ENCODE results near the gene DHCR24.

Gene DHCR24

DNA sequence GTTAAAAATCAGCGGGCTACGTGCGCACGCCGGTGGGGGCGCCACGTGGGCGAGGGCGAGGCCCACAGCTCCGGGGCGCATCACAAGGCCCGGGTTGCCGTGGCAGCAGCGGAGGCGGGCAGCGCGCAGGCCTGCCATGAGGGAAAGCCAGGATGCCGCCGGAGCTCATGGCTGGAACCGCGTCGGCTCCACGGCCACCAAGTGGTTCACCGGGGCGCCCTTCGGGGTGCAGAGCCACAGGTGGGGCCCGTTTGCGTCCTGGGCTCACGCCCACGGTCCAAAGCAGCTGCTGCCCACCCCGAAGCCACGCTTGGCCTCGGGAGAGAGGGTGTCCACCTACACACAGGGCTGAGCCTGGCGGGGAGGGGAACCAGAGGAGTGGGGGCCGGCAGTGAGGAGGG lies 81.0 kb downstream of the DHCR24 start:
- H3K4me1 ChIP-seq (ENCODE audit: control insufficient read depth, insufficient read depth, low read length, poor library complexity, severe bottlenecking), result no peaks in the 10 kb centered on the region
- WGBS, 2 experiments (ENCODE audit: insufficient coverage in 2 of 2), result 86 to 94% methylated on average over 28 to 29 of the region's 35 CpGs
- H3K27ac ChIP-seq (ENCODE audit: low read depth, low read length, severe bottlenecking), result no peak overlapping the region
- H3K4me3 ChIP-seq (ENCODE audit: extremely low read depth, insufficient read depth, low read length, poor library complexity, severe bottlenecking), result no peak overlapping the region
- H3K36me3 ChIP-seq (ENCODE audit: control insufficient read depth, insufficient read depth, low read length), result no peaks in the 10 kb centered on the region
- no peaks in the 10 kb centered on the region for H3K9me3 ChIP-seq (ENCODE audit: control insufficient read depth, low read length)

DNA sequence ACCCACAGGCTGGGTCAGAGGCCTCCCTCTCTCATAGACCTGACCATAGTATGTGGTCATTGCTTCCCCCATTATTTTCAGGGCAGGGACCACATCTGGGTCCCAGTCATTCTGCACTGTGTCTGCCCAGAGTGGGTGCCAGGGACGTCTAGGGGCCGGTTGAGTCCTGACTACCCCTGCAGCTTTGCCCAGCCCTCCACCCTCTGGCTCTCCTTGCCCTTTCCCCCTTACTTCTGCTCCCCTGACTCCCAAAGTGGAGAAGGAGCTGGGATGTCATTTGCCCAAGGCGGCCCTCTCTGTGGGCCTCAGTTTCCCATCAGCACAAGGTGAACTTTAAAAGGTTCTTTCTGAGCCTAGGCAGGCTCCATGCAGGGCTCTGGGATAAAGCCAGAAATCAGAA lies 81.5 kb downstream of the DHCR24 start:
- WGBS, 2 experiments (ENCODE audit: insufficient coverage in 2 of 2), result 74 to 93% methylated on average over 3 of the region's 3 CpGs
- Histone ChIP-seq H3K36me3 (ENCODE audit: control insufficient read depth, insufficient read depth, low read length) (no peaks in the 10 kb centered on the region), H3K4me1 (ENCODE audit: control insufficient read depth, insufficient read depth, low read length, poor library complexity, severe bottlenecking) (no peaks in the 10 kb centered on the region), H3K27ac (ENCODE audit: low read depth, low read length, severe bottlenecking) (no peak overlapping the region), H3K4me3 (ENCODE audit: extremely low read depth, insufficient read depth, low read length, poor library complexity, severe bottlenecking) (no peak overlapping the region), H3K9me3 (ENCODE audit: control insufficient read depth, low read length) (no peaks in the 10 kb centered on the region)

DNA sequence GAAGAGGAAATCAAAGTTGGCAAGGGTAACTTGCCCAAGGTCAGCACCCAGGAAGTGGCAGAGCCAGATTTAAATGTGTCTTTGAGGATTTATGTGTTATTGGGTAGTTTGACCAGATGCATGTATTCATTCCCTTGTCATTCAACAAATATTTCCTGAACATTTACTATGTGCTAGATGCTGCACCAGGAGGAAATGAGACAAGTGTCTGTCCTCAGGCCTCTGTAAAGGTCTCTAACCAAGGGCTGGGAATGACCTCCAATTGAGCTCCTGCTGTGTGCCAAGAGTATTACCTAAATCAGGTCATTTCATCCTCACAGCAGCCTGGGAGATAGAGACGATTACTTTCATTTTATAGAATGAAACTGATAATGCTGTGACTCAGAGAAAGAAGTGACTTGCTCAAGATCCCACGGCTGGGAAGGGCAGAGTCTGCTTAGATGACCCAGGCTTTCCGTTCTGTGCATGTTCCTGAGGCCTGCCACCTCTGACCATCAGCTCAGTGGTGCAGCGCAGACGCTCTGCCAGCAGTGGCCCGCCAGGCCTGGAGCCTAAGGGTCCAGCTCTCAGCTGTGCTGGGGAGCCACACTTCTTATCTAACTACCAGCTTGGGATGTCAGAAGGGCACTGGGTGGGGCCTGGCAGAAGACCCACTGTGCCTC lies 82.4 kb downstream of the DHCR24 start:
- no peaks in the 10 kb centered on the region for H3K4me1 ChIP-seq (ENCODE audit: control insufficient read depth, insufficient read depth, low read length, poor library complexity, severe bottlenecking)
- H3K9me3 ChIP-seq (ENCODE audit: control insufficient read depth, low read length), result no peaks in the 10 kb centered on the region
- no peak overlapping the region for H3K27ac ChIP-seq (ENCODE audit: low read depth, low read length, severe bottlenecking)
- no peak overlapping the region for H3K4me3 ChIP-seq (ENCODE audit: extremely low read depth, insufficient read depth, low read length, poor library complexity, severe bottlenecking)
- 86 to 91% methylated on average over 3 to 4 of the region's 6 CpGs for WGBS, 2 experiments (ENCODE audit: insufficient coverage in 2 of 2)
- H3K36me3 ChIP-seq (ENCODE audit: control insufficient read depth, insufficient read depth, low read length), result no peaks in the 10 kb centered on the region

DNA sequence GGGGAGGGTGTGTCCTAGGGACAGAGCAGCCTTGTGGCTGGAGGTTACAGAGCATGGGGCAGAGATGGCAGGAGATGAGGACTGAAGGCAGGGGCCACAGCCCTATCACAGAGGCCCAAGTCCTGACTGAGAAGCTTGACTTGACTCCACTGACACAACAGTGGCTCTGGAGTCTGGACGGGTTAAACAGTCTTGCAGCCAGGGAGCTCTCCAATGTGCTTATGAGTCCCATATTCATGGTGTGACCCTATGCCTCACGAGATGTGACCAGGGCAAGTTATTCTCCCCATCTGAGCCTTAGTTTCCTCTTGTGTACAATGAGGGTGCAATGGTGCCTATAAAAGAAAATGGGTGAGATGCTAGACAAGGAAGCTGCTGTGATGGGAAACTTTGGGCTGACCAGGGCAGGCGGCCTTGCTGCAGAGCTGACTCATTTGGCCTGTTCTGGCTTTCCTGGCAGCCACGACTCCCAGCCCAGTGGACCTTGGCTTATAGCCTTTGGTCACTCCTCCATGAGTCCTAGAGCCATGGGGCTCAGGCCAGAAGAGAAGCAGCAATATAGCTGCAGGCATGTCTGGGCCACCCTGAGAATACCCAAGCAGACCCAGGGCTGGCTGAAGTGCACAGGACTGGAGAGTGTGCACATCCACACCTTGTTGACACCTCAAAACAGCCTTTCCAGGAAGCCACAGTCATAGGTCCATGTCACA lies 83.1 kb downstream of the DHCR24 start:
- H3K27ac ChIP-seq (ENCODE audit: low read depth, low read length, severe bottlenecking), result no peak overlapping the region
- WGBS, 2 experiments (ENCODE audit: insufficient coverage in 2 of 2), result 76 to 81% methylated on average over 2 to 4 of the region's 4 CpGs

DNA sequence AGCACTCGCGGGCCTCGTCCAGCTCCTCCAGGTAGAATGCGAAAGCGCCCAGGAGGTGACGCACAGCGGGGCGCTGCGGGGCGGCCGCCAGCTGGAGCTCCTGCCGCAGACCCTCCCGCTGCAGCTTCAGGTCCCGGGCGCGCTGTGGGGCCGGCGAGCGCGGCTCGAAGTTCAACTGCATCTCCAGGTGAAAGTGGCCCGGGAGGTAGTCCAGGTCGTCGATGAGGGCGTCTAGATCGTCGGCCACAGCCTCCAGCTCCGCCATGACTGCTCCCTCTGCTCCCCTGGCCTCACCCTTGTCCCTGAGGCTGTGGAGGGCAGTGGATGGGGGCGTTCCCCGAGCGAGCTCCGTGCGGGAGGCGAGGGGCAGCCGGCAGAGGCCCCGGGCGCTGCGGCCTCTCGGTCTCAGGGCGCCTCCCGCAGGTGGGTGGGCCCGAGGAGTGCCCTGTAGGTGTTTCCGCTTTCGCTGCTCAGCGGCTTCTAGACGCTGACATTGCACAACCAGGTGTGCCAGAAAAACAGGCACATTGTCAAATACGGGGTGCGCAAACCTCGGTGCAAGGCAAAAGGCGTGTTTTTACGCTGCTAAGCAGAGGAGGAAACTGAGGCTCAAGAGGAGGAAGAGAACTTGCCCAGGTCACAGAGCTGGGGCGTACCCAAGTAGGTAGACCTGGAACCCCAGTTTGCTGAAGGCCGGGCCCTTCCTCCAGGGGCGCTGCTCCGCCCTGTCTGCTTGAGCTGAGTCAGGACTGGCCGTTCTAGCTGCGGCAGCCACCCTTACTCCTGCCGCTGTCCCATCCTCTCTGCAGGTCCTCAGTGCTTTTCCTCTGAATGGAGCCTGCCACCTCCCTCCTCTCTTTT lies 85.9 kb downstream of the DHCR24 start, which contains the start of gene TTC22:
Gene TTC22, minus strand, starts transcription at position 425 of the 861 bp plus-strand sequence. Its CDS starts 160 bp downstream, at position 265.
- no peaks in the 10 kb centered on the region for H3K4me1 ChIP-seq (ENCODE audit: control insufficient read depth, insufficient read depth, low read length, poor library complexity, severe bottlenecking)
- no peaks in the 10 kb centered on the region for H3K9me3 ChIP-seq (ENCODE audit: control insufficient read depth, low read length)
- H3K4me3 ChIP-seq (ENCODE audit: extremely low read depth, insufficient read depth, low read length, poor library complexity, severe bottlenecking), result no peak within 1 kb of the TSS
- WGBS, 2 experiments (ENCODE audit: insufficient coverage in 2 of 2), result 68 to 74% methylated on average over 52 to 58 of the region's 58 CpGs
- H3K27ac ChIP-seq (ENCODE audit: low read depth, low read length, severe bottlenecking), result no peak within 1 kb of the TSS
- H3K36me3 ChIP-seq (ENCODE audit: control insufficient read depth, insufficient read depth, low read length), result no peaks in the 10 kb centered on the region

More for the DNA sequence above, 83.1 kb downstream of the DHCR24 start:
- Histone ChIP-seq H3K4me3 (ENCODE audit: extremely low read depth, insufficient read depth, low read length, poor library complexity, severe bottlenecking) (no peak overlapping the region), H3K4me1 (ENCODE audit: control insufficient read depth, insufficient read depth, low read length, poor library complexity, severe bottlenecking) (no peaks in the 10 kb centered on the region), H3K36me3 (ENCODE audit: control insufficient read depth, insufficient read depth, low read length) (no peaks in the 10 kb centered on the region), H3K9me3 (ENCODE audit: control insufficient read depth, low read length) (no peaks in the 10 kb centered on the region)

DNA sequence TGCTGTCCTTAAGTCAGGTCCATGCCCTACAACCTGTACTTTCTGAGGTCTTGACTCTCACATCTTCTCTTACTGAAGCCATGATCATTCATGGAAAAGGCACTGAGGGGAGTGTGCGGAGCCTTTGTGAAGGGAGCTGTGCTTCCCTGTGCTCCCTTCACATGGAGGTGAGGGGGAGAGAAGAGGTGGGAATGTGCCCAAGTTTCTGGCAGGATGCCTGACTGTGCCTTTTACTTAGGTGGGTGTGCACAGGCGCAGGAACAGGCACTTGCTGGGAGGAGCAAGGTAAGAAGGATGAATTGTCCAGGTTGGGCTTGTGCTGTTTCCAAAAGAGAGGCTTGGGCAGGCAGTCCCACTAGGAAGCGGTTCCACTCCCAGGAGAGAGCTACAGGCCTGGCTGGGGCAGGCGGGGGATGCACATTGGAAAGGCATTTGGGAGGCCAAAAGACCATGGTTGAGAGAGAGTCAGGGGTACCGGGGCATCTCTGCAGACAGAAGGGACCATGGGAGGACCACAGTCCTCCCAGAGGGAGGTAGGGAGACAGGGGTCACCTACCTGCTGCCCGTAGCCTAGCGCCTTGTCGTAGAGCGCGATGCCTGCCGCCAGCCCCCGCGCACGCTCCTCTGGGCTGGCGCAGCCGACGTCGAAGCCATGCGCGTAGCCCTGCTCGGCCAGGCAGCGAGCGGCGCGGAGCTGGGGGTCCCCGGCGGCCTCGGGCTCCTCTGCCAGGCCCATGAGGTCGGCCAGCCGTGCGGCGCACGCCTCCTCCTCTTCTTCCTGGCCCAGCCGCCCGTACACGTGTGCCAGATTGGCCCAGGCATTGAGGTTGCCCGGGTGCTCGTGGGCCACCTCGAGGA lies 86.7 kb downstream of the DHCR24 start:
- no peak overlapping the region for H3K4me3 ChIP-seq (ENCODE audit: extremely low read depth, insufficient read depth, low read length, poor library complexity, severe bottlenecking)

More for the DNA sequence above, 86.7 kb downstream of the DHCR24 start:
- Histone ChIP-seq H3K9me3 (ENCODE audit: control insufficient read depth, low read length) (no peaks in the 10 kb centered on the region), H3K36me3 (ENCODE audit: control insufficient read depth, insufficient read depth, low read length) (no peaks in the 10 kb centered on the region), H3K27ac (ENCODE audit: low read depth, low read length, severe bottlenecking) (no peak overlapping the region), H3K4me1 (ENCODE audit: control insufficient read depth, insufficient read depth, low read length, poor library complexity, severe bottlenecking) (no peaks in the 10 kb centered on the region)
- WGBS, 2 experiments (ENCODE audit: insufficient coverage in 2 of 2), result 94 to 96% methylated on average over 37 to 38 of the region's 39 CpGs
